ENCODE measurements around the gene WDR46. TPM values are rescaled to one million over a fixed set of nuclear protein-coding genes. Genes with fewer than 3 reads are reported as not detected.

Gene WDR46
- total and polyA plus RNA-seq, 2 of the 13 experiments (the other 11 are each of a cell fraction or from before 2014, with no cell fraction given), result 47.4 to 105 TPM

DNA sequence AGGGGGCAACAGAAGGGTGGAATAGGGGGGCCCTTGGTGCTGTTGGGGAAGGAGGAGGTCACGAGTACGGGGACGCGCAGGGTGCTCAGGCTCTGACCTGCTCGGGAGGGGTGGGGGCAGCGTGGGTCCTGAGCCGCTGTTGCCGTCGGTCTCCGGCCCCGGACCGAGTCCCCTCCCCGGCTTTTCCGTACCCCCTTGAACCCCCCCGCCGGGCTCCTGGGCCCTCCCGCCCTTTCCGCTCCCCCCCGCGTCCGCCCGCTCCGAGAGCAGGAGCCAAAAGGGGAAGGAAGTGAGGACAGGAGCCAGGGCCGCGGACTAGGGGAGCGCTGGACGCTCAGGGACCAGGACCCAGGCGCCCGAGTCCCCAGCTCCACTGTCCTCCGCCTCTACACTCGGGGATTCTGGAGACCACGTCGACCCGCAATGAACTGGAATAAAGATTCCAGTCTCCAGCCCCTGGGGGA, 9.8 kb upstream of the WDR46 start, which contains the start of gene RGL2:
Gene RGL2 (minus strand): TSS at position 170 of the 464 bp plus-strand sequence. CDS start 332 bp downstream, outside the sequence.
- Histone ChIP-seq H3K4me1 (ENCODE audit: insufficient read depth, low read length) (peaks cover 27% of the 10 kb centered on the region), H3K36me3 (replicated peaks in 1 of 2; ENCODE audit: control insufficient read depth in 1 of 2, insufficient read depth in 2 of 2, low read length in 2 of 2) (peaks cover 4 to 5% of the 10 kb centered on the region in 2 experiments; a peak in 2 of 5 replicates), H3K4me3 (replicated peaks in 1 of 3; ENCODE audit: insufficient read depth in 1 of 3, low read depth in 2 of 3, low read length in 3 of 3) (peak within 1 kb of the TSS; percentile 75 to 88 (median 79)), H2AFZ (ENCODE audit: low read length) (no peak within 1 kb of the TSS), H3K27me3 (ENCODE audit: control insufficient read depth in 1 of 2, insufficient read depth in 2 of 2, low read length in 2 of 2) (no peaks in the 10 kb centered on the region; a peak in 1 of 5 replicates), H3K79me2 (ENCODE audit: insufficient read depth, low read length) (peaks cover 12% of the 10 kb centered on the region), H3K9ac (ENCODE audit: insufficient read depth, low read depth, low read length) (peak within 1 kb of the TSS; percentile 92), H3K27ac (ENCODE audit: extremely low read length, insufficient read depth, low read length) (peak within 1 kb of the TSS; percentile 93), H4K20me1 (ENCODE audit: insufficient read depth, low read length) (no peaks in the 10 kb centered on the region), H3K4me2 (ENCODE audit: low read depth, low read length) (peak within 1 kb of the TSS; percentile 92), H3K9me3 (ENCODE audit: low read length) (no peaks in the 10 kb centered on the region)
- intact Hi-C loops (cut with micrococcal nuclease; ENCODE audit: unreplicated experiment), result loop anchor here (1.0 kb wide), 3 partner anchors 10 to 99 kb away; partner anchors contain the start of genes PFDN6, RXRB, SLC39A7 and WDR46
- 2% methylated on average over 25 of the region's 34 CpGs for WGBS (ENCODE audit: low lambda C conversion rate)
- FAIRE-seq (no peak), DNase-seq (ENCODE audit: low spot score) (no peak), ATAC-seq (peak; percentile 27)
- ChIA-PET POLR2A (interaction anchor here (0.8 to 4.1 kb wide), 12 partner anchors 9 to 327 kb away, joined by 3 to 57 read pairs (median 11); partner anchors contain the start of genes B3GALT4, PFDN6, RPS18 and TAPBP), CTCF (ENCODE audit: low intra/inter-chr PET ratio, low total read pairs) (interaction anchor here (1.2 to 3.3 kb wide), 3 partner anchors 10 to 175 kb away, joined by 3 to 52 read pairs (median 4); partner anchors contain the start of genes PFDN6 and WDR46)
- in situ Hi-C loops (cut with HindIII; ENCODE audit: extremely low pct_ligation_motif_present, low pct_unique_long_range_greater_than_20kb), result loop anchor here (5.0 to 25.0 kb wide), 2 partner anchors 97 to 113 kb away; partner anchors contain the start of genes CUTA, HSD17B8, PHF1 and RXRB
- BruUV-seq (replicated peaks), result no TSS peak
- TF ChIP-seq MEIS2 (CRISPR knock-in tag; IDR thresholded peaks at IDR 0.05) (peak; percentile 8; the same call in 1 of the 2 replicates), REPIN1 (CRISPR knock-in tag; IDR thresholded peaks at IDR 0.05; ENCODE audit: borderline replicate concordance, low read depth) (no peak), KLF13 (CRISPR knock-in tag; IDR thresholded peaks at IDR 0.05) (0 out of 2 replicates have a peak, but pooled peaks have one; percentile 38), ZFP41 (CRISPR knock-in tag; IDR thresholded peaks at IDR 0.05; ENCODE audit: borderline replicate concordance) (peak; percentile 68; the same call in 1 of the 2 replicates), ZNF740 (CRISPR knock-in tag; IDR thresholded peaks at IDR 0.05) (0 out of 2 replicates have a peak, but pooled peaks have one; percentile 42), ETS1 (CRISPR knock-in tag; IDR thresholded peaks at IDR 0.05) (0 out of 2 replicates have a peak, but pooled peaks have one; percentile 9), MAZ (IDR thresholded peaks at IDR 0.05; ENCODE audit: borderline replicate concordance, low read depth, low read length) (no peak; the same call in 1 of the 2 replicates), MAZ (CRISPR knock-in tag; IDR thresholded peaks at IDR 0.05; ENCODE audit: low read depth) (no peak), ZNF768 (CRISPR knock-in tag; IDR thresholded peaks at IDR 0.05) (no peak), ZNF614 (CRISPR knock-in tag; IDR thresholded peaks at IDR 0.05; ENCODE audit: borderline replicate concordance) (no peak), RFXAP (CRISPR knock-in tag; IDR thresholded peaks at IDR 0.05; ENCODE audit: borderline replicate concordance) (peak; percentile 46; the same call in 1 of the 2 replicates)
- TF ChIP-seq, protein P1, sequence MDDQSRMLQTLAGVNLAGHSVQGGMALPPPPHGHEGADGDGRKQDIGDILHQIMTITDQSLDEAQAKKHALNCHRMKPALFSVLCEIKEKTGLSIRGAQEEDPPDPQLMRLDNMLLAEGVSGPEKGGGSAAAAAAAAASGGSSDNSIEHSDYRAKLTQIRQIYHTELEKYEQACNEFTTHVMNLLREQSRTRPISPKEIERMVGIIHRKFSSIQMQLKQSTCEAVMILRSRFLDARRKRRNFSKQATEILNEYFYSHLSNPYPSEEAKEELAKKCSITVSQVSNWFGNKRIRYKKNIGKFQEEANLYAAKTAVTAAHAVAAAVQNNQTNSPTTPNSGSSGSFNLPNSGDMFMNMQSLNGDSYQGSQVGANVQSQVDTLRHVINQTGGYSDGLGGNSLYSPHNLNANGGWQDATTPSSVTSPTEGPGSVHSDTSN (CRISPR knock-in tag; IDR thresholded peaks at IDR 0.05; ENCODE audit: borderline replicate concordance), result peak; percentile 19; the same call in 1 of the 2 replicates
- TF ChIP-seq, protein P2, sequence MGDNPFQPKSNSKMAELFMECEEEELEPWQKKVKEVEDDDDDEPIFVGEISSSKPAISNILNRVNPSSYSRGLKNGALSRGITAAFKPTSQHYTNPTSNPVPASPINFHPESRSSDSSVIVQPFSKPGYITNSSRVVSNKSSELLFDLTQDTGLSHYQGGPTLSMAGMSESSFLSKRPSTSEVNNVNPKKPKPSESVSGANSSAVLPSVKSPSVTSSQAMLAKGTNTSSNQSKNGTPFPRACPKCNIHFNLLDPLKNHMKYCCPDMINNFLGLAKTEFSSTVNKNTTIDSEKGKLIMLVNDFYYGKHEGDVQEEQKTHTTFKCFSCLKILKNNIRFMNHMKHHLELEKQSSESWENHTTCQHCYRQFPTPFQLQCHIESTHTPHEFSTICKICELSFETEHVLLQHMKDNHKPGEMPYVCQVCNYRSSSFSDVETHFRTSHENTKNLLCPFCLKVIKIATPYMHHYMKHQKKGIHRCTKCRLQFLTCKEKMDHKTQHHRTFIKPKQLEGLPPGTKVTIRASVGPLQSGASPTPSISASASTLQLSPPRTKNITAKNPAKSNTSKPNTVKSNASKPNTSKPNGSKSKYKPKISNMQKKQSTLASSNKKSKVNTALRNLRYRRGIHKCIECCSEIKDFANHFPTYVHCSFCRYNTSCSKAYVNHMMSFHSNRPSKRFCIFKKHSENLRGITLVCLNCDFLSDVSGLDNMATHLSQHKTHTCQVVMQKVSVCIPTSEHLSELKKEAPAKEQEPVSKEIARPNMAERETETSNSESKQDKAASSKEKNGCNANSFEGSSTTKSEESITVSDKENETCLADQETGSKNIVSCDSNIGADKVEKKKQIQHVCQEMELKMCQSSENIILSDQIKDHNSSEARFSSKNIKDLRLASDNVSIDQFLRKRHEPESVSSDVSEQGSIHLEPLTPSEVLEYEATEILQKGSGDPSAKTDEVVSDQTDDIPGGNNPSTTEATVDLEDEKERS (CRISPR knock-in tag; IDR thresholded peaks at IDR 0.05), result no peak
- TF ChIP-seq, protein P3, sequence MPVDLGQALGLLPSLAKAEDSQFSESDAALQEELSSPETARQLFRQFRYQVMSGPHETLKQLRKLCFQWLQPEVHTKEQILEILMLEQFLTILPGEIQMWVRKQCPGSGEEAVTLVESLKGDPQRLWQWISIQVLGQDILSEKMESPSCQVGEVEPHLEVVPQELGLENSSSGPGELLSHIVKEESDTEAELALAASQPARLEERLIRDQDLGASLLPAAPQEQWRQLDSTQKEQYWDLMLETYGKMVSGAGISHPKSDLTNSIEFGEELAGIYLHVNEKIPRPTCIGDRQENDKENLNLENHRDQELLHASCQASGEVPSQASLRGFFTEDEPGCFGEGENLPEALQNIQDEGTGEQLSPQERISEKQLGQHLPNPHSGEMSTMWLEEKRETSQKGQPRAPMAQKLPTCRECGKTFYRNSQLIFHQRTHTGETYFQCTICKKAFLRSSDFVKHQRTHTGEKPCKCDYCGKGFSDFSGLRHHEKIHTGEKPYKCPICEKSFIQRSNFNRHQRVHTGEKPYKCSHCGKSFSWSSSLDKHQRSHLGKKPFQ (CRISPR knock-in tag; IDR thresholded peaks at IDR 0.05; ENCODE audit: insufficient replicate concordance), result peak; percentile 74
